Endothelial cell of umbilical vein (primary cell): Measurements from ENCODE around the gene OR2T12. TPM values are rescaled to one million over a fixed set of nuclear protein-coding genes. Genes with fewer than 3 reads are reported as not detected.
"Not testable (repeated sequence)": the region's sequence is repeated elsewhere in the genome, so short reads cannot be mapped to it uniquely, and the experiment has no call there.

Source experiments
- BruUV-seq: library from RNA; stranded (reverse); fragments of 400-500 nt; replicated peaks from 2 replicates; lab custom pipeline; 2021; lab: Mats Ljungman, UMichigan
- CTCF ChIA-PET: fragments of 300-600, 350-600 bp; sonication (Branson Sonifier 250); formaldehyde crosslinking; loops from one replicate; lab custom pipeline; 2021; ENCODE audit warnings: antibody characterized with exemption, inconsistent platforms; lab: Charles Lee
- POLR2A ChIA-PET: fragments of 300-600, 350-600 bp; sonication (Branson Sonifier 250); formaldehyde crosslinking; loops from one replicate; lab custom pipeline; 2021; ENCODE audit warnings: antibody characterized with exemption, inconsistent platforms; lab: Charles Lee
- DNase-seq: peaks from one replicate; pipeline ENCODE4 v3.0.0-alpha.2; 2011; ENCODE audit warnings: low read depth, low spot score
- FAIRE-seq: peaks from 2 replicates; lab custom pipeline; 2011; peaks lifted over from hg19 to GRCh38; lab: Jason Lieb, UNC
- H2AFZ ChIP-seq: 2 replicates; pipeline ENCODE4 v1.6.0; 2012; ENCODE audit warnings: low read depth, low read length, control low read depth, inconsistent platforms
- H3K27ac ChIP-seq: 2 replicates; pipeline ENCODE4 v1.5.1; 2011; ENCODE audit warnings: low read depth, mild to moderate bottlenecking, control low read depth, low read length, moderate library complexity; ENCODE audit not compliant: insufficient read depth
- H3K27me3 ChIP-seq, 2 experiments: 2 replicates each; pipeline versions ENCODE4 v1.6.0 to v1.6.1; 2011; ENCODE audit warnings: low read length in 2 of 2, mixed read lengths in 1 of 2; ENCODE audit not compliant: control insufficient read depth in 2 of 2, insufficient read depth in 2 of 2
- H3K36me3 ChIP-seq, 2 experiments: 2 replicates in 1 of 2; 3 replicates in 1 of 2; pipeline ENCODE4 v1.5.1; 2011; ENCODE audit warnings: low read length in 2 of 2, mild to moderate bottlenecking in 1 of 2, moderate library complexity in 1 of 2; ENCODE audit not compliant: control insufficient read depth in 2 of 2, insufficient read depth in 2 of 2; ENCODE audit errors: extremely low read depth in 1 of 2
- H3K4me1 ChIP-seq: 3 replicates; pipeline ENCODE4 v1.5.1; 2011; ENCODE audit warnings: mild to moderate bottlenecking, low read length; ENCODE audit not compliant: control insufficient read depth, insufficient read depth; ENCODE audit errors: extremely low read depth
- H3K4me2 ChIP-seq: 2 replicates; pipeline ENCODE4 v1.6.1; 2011; ENCODE audit warnings: low read length, control low read depth, mixed read lengths; ENCODE audit not compliant: insufficient read depth
- H3K4me3 ChIP-seq, 3 experiments: fragments of 200-600 bp in 1 of 3; sonication (generic), shearing (Covaris generic) in 1 of 3; replicated peaks in 1 of 3; 2 replicates each; pipeline ENCODE4 v1.5.1; 2011 to 2016; ENCODE audit warnings: control low read depth in 3 of 3, low read length in 3 of 3, mild to moderate bottlenecking in 2 of 3, inconsistent platforms in 1 of 3, low read depth in 1 of 3, moderate library complexity in 1 of 3; ENCODE audit not compliant: insufficient read depth in 1 of 3
- H3K79me2 ChIP-seq: 2 replicates; pipeline ENCODE4 v1.6.0; 2012; ENCODE audit warnings: low read length, inconsistent platforms; ENCODE audit not compliant: control insufficient read depth, insufficient read depth
- H3K9ac ChIP-seq: replicated peaks from 2 replicates; pipeline ENCODE3; 2011; ENCODE audit warnings: low read length, control low read depth; ENCODE audit not compliant: insufficient read depth; ENCODE audit errors: extremely low read depth
- H3K9me1 ChIP-seq: replicated peaks from 3 replicates; pipeline ENCODE4 v1.6.0; 2011; ENCODE audit warnings: mild to moderate bottlenecking, low read length; ENCODE audit not compliant: control insufficient read depth, insufficient read depth; ENCODE audit errors: extremely low read depth
- H3K9me3 ChIP-seq: replicated peaks from 2 replicates; pipeline ENCODE4 v1.5.1; 2012; ENCODE audit warnings: low read length, inconsistent platforms; ENCODE audit not compliant: control insufficient read depth, insufficient read depth
- H4K20me1 ChIP-seq: replicated peaks from 2 replicates; pipeline ENCODE3; 2011; ENCODE audit warnings: mild to moderate bottlenecking, low read length; ENCODE audit not compliant: control insufficient read depth, insufficient read depth; ENCODE audit errors: extremely low read depth
- CTCF ChIP-seq, 2 donors: IDR thresholded peaks; 1 replicate in 1 of 2; 2 replicates in 1 of 2; pipeline ENCODE4 v1.5.1; 2011; ENCODE audit warnings: low read length in 2 of 2, mild to moderate bottlenecking in 2 of 2, moderate library complexity in 2 of 2, control low read depth in 1 of 2, inconsistent platforms in 1 of 2, low read depth in 1 of 2; ENCODE audit not compliant: insufficient read depth in 1 of 2; ENCODE audit errors: extremely low read depth in 1 of 2
- EZH2 ChIP-seq: IDR thresholded peaks from 2 replicates; pipeline ENCODE4 v1.6.1; 2012; ENCODE audit warnings: borderline replicate concordance, low read depth, mild to moderate bottlenecking, moderate library complexity, low read length, inconsistent platforms; ENCODE audit not compliant: severe bottlenecking
- FOS ChIP-seq: IDR thresholded peaks from 2 replicates; pipeline ENCODE4 v1.6.1; 2011; ENCODE audit warnings: mild to moderate bottlenecking, low read length, moderate library complexity, borderline replicate concordance; ENCODE audit not compliant: insufficient read depth
- GATA2 ChIP-seq: IDR thresholded peaks from 2 replicates; pipeline ENCODE4 v1.7.0; 2011; ENCODE audit warnings: low read depth, mild to moderate bottlenecking, moderate library complexity, mixed read lengths, low read length; ENCODE audit not compliant: insufficient read length, insufficient read depth
- JUN ChIP-seq: IDR thresholded peaks from 2 replicates; pipeline ENCODE4 v1.6.1; 2011; ENCODE audit warnings: borderline replicate concordance, low read depth; ENCODE audit not compliant: insufficient read length, insufficient read depth
- MAX ChIP-seq: IDR thresholded peaks from 2 replicates; pipeline ENCODE4 v1.6.1; 2011; ENCODE audit not compliant: insufficient read depth, insufficient read length
- MYC ChIP-seq: IDR thresholded peaks from one replicate; pipeline ENCODE4 v1.6.1; 2011; ENCODE audit warnings: mild to moderate bottlenecking, low read depth, low read length
- POLR2A ChIP-seq: IDR thresholded peaks from 2 replicates; pipeline ENCODE4 v1.6.1; 2012; ENCODE audit warnings: low read depth, mild to moderate bottlenecking, control low read depth, low read length
- POLR2AphosphoS5 ChIP-seq: IDR thresholded peaks from 2 replicates; pipeline ENCODE4 v1.6.1; 2012; ENCODE audit warnings: low read depth, mild to moderate bottlenecking, control low read depth, low read length, moderate library complexity; ENCODE audit not compliant: insufficient read depth
- dilution Hi-C: fragments of 300-500 bp; cut with MboI; formaldehyde crosslinking; loops from one replicate; pipeline ENCODE4 v1.15.0; 2019; ENCODE audit warnings: low sequenced_read_pairs; ENCODE audit not compliant: extremely low pct_ligation_motif_present
- intact Hi-C: fragments of 100-400 bp; cut with micrococcal nuclease; formaldehyde crosslinking; loops from one replicate; pipeline ENCODE4 v1.10.0; 2022
- polyA plus RNA-seq, 4 experiments: library from polyadenylated mRNA; depleted of rRNA in 3 of 4; stranded (reverse) in 3 of 4; unstranded in 1 of 4; fragments of >200 nt; gene quantifications; 2 replicates each; pipeline versions ENCODE4 v1.2.1 to v1.2.3, GENCODE V29; 2011 to 2012; ENCODE audit warnings: missing spikeins in 1 of 4
- total RNA-seq: library from RNA; stranded (reverse); gene quantifications from 2 replicates; pipeline ENCODE4 v1.2.3, GENCODE V29; 2021

The OR2T12 gene
- total and polyA plus RNA-seq, 2 donors (not counting 3 experiments of a cell fraction or from before 2014, with no cell fraction given) = not detected

GRCh38 chr1:248277876-248278275 is 25.3 kb downstream of the OR2T12 start, which contains the start of gene OR2T33:
TSS of gene OR2T33 (minus strand) at chr1:248277976. CDS start at chr1:248273814, 4,162 bp downstream.
- no peaks in the 10 kb centered on the region for H3K36me3 ChIP-seq
- H3K9me1 ChIP-seq = no peaks in the 10 kb centered on the region
- CTCF ChIA-PET = no interaction called here
- TF ChIP-seq POLR2A = no peak
- no peak for TF ChIP-seq MYC
- TF ChIP-seq GATA2 = no peak
- no peak for TF ChIP-seq JUN
- TF ChIP-seq EZH2 = no peak
- TF ChIP-seq FOS = no peak
- TF ChIP-seq CTCF (IDR thresholded peaks at IDR 0.05; ENCODE audit: extremely low read depth in 1 of 2, insufficient read depth in 1 of 2, low read depth in 1 of 2, low read length in 2 of 2) = no peak
- TF ChIP-seq POLR2AphosphoS5 = no peak
- TF ChIP-seq MAX = no peak
- H3K4me3 ChIP-seq = no peak within 1 kb of the TSS
- H3K9me3 ChIP-seq = peaks cover 2% of the 10 kb centered on the region
- H3K27ac ChIP-seq = no peak within 1 kb of the TSS
- no peaks in the 10 kb centered on the region for H3K79me2 ChIP-seq
- H3K4me1 ChIP-seq = no peaks in the 10 kb centered on the region
- FAIRE-seq = no peak
- H2AFZ ChIP-seq = no peak within 1 kb of the TSS
- dilution Hi-C loops = no loop called here
- BruUV-seq = no TSS peak
- intact Hi-C loops = no loop called here
- H3K9ac ChIP-seq = no peak within 1 kb of the TSS
- no peak for DNase-seq
- H4K20me1 ChIP-seq = no peaks in the 10 kb centered on the region
- POLR2A ChIA-PET = no interaction called here
- H3K27me3 ChIP-seq = no peaks in the 10 kb centered on the region
- H3K4me2 ChIP-seq = no peak within 1 kb of the TSS

- CTCF ChIA-PET = not testable (repeated sequence)
Measured at GRCh38 chr1:248273225-248273624, 30.0 kb downstream of the OR2T12 start.

More at GRCh38 chr1:248273225-248273624, 30.0 kb downstream of the OR2T12 start:
- H3K79me2 ChIP-seq, H3K27ac ChIP-seq, H3K9me3 ChIP-seq, H4K20me1 ChIP-seq, H3K4me1 ChIP-seq, BruUV-seq, FAIRE-seq, H3K4me2 ChIP-seq, H3K9me1 ChIP-seq, H2AFZ ChIP-seq, H3K4me3 ChIP-seq, H3K27me3 ChIP-seq, dilution Hi-C loops, DNase-seq, POLR2A ChIA-PET, H3K9ac ChIP-seq, H3K36me3 ChIP-seq, intact Hi-C loops: not testable (repeated sequence)
